OCI-LY1 (cell line): ENCODE measurements around the gene CACNA2D3.

Experiments used
- H2AFZ ChIP-seq: fragments of 200-600 bp; sonication (generic), shearing (Covaris generic); 2 replicates; pipeline ENCODE4 v1.6.0; 2014; ENCODE audit warnings: antibody characterized with exemption, mild to moderate bottlenecking, low read length
- H3F3A ChIP-seq: fragments of 200-600 bp; sonication (generic), shearing (Covaris generic); 2 replicates; pipeline ENCODE4 v1.6.0; 2014; ENCODE audit warnings: mild to moderate bottlenecking, antibody characterized with exemption, low read length, moderate library complexity; ENCODE audit not compliant: insufficient read depth
- H3K27ac ChIP-seq: fragments of 200-600 bp; sonication (generic); 2 replicates; pipeline ENCODE4 v1.5.1; 2014; ENCODE audit warnings: low read length, mixed run types, mild to moderate bottlenecking, low read depth; ENCODE audit not compliant: poor library complexity, severe bottlenecking
- H3K27me3 ChIP-seq: fragments of 200-600 bp; sonication (generic); 2 replicates; pipeline ENCODE4 v1.6.0; 2014; ENCODE audit warnings: antibody characterized with exemption, mild to moderate bottlenecking, low read length, moderate library complexity; ENCODE audit not compliant: insufficient read depth
- H3K36me3 ChIP-seq: fragments of 200-600 bp; sonication (generic); 2 replicates; pipeline ENCODE4 v1.6.1; 2014; ENCODE audit warnings: mild to moderate bottlenecking, antibody characterized with exemption, low read length, moderate library complexity, mixed read lengths; ENCODE audit not compliant: insufficient read depth
- H3K4me1 ChIP-seq: fragments of 200-600 bp; sonication (generic); 2 replicates; pipeline ENCODE4 v1.5.1; 2014; ENCODE audit warnings: mild to moderate bottlenecking, low read length, moderate library complexity; ENCODE audit not compliant: insufficient read depth, severe bottlenecking
- H3K4me2 ChIP-seq: fragments of 200-600 bp; sonication (generic), shearing (Covaris generic); 2 replicates; pipeline ENCODE4 v1.6.1; 2014; ENCODE audit warnings: low read length
- H3K4me3 ChIP-seq: fragments of 200-600 bp; sonication (generic); 2 replicates; pipeline ENCODE4 v1.5.1; 2014; ENCODE audit warnings: low read length, low read depth, mild to moderate bottlenecking, mixed read lengths; ENCODE audit not compliant: poor library complexity, severe bottlenecking
- H3K79me2 ChIP-seq: fragments of 200-600 bp; shearing (Covaris generic); 2 replicates; pipeline ENCODE4 v1.6.1; 2016; ENCODE audit warnings: mixed run types, low read length, mixed read lengths; ENCODE audit not compliant: insufficient read depth
- H3K9ac ChIP-seq: fragments of 200-600 bp; sonication (generic), shearing (Covaris generic); 2 replicates; pipeline ENCODE4 v1.6.1; 2014; ENCODE audit warnings: mild to moderate bottlenecking, low read length, mixed read lengths
- H3K9me2 ChIP-seq: fragments of 200-600 bp; sonication (generic), shearing (Covaris generic); 2 replicates; pipeline ENCODE4 v1.6.1; 2014; ENCODE audit warnings: low read depth, mild to moderate bottlenecking, low read length, mixed read lengths
- H3K9me3 ChIP-seq: fragments of 200-600 bp; shearing (Covaris generic); 2 replicates; pipeline ENCODE4 v1.6.1; 2014; ENCODE audit warnings: low read length, mixed read lengths
- H4K20me1 ChIP-seq: fragments of 200-600 bp; sonication (generic), shearing (Covaris generic); 2 replicates; pipeline ENCODE4 v1.6.0; 2016; ENCODE audit warnings: mild to moderate bottlenecking, low read length; ENCODE audit not compliant: insufficient read depth
- CTCF ChIP-seq: fragments of 200-600 bp; sonication (generic), shearing (Covaris generic); IDR thresholded peaks from 2 replicates; pipeline ENCODE4 v1.5.1; 2017; ENCODE audit warnings: mild to moderate bottlenecking, antibody characterized with exemption, low read length, moderate library complexity, mixed read lengths
- EZH2 ChIP-seq: fragments of 200-600 bp; sonication (generic), shearing (Covaris generic); IDR thresholded peaks from 2 replicates; pipeline ENCODE4 v1.8.0; 2017; ENCODE audit warnings: borderline replicate concordance, mixed run types, mild to moderate bottlenecking, antibody characterized with exemption, low read length, moderate library complexity, mixed read lengths

CACNA2D3 gene

GRCh38 chr3:54342676-54343075 is 220.3 kb downstream of the CACNA2D3 start:
- Histone ChIP-seq H3F3A (no peaks in the 10 kb centered on the region), H4K20me1 (no peaks in the 10 kb centered on the region), H2AFZ (no peak overlapping the region), H3K79me2 (no peaks in the 10 kb centered on the region), H3K4me3 (no peak overlapping the region), H3K9me2 (no peaks in the 10 kb centered on the region), H3K36me3 (no peaks in the 10 kb centered on the region), H3K27ac (no peak overlapping the region), H3K9me3 (no peaks in the 10 kb centered on the region), H3K27me3 (no peaks in the 10 kb centered on the region), H3K4me1 (no peaks in the 10 kb centered on the region), H3K4me2 (no peak overlapping the region), H3K9ac (no peak overlapping the region)
- TF ChIP-seq EZH2: no peak
- no peak for TF ChIP-seq CTCF

DNA sequence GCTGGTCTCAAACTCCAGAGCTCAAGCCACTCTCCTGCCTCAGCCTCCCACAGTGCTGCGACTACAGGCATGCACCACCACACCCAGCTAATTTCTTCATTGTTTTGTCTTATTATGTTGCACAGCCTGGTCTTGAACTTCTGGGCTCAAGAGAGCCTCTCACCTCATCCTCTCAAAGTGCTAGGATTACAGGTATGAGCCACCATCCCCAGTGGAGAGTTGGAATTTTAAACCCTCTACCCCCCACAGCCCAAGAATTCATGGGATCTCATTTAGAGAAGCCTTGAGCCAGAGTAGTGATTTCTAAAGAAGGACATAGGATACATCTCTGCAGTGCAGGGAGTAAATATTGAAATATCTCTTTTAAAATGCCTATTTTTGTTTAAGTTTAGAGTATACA is 221.1 kb downstream of the CACNA2D3 start:
- no peak overlapping the region for H3K4me2 ChIP-seq
- H3K4me3 ChIP-seq: no peak overlapping the region

DNA sequence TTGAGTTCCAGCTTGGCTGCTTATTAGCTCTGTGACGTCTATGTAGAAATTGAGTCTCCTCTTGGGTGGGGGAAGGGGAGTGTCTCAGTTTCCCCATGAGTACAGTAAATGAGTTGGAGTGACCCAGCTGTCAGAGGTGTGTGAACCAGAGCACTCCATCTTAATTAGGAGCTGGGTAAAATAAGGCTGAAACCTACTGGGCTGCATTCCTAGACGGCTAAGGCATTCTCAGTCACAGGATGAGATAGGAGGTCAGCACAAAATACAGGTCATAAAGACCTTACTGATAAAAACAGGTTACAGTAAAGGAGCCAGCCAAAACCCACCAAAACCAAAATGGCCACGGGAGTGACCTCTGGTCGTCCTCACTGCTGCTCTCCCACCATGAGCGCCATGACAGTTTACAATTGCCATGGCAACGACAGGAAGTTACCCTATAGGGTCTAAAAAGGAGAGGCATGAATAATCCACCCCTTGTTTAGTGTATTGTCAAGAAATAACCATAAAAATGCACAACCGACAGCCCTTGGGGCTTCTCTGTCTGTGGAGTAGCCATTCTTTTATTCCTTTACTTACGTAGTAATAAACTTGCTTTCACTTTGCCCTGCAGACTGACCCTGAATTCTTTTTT is 222.4 kb downstream of the CACNA2D3 start:
- H3K79me2 ChIP-seq: no peaks in the 10 kb centered on the region
- no peak overlapping the region for H3K4me2 ChIP-seq
- TF ChIP-seq CTCF: no peak
- no peak for TF ChIP-seq EZH2
- H3K4me3 ChIP-seq: no peak overlapping the region
- H4K20me1 ChIP-seq: no peaks in the 10 kb centered on the region
- no peaks in the 10 kb centered on the region for H3K36me3 ChIP-seq
- no peak overlapping the region for H3K27ac ChIP-seq
- H2AFZ ChIP-seq: no peak overlapping the region
- H3K9ac ChIP-seq: no peak overlapping the region
- no peaks in the 10 kb centered on the region for H3K9me2 ChIP-seq
- H3K27me3 ChIP-seq: no peaks in the 10 kb centered on the region
- H3F3A ChIP-seq: no peaks in the 10 kb centered on the region
- H3K9me3 ChIP-seq: no peaks in the 10 kb centered on the region
- no peaks in the 10 kb centered on the region for H3K4me1 ChIP-seq

More for the DNA sequence above, 221.1 kb downstream of the CACNA2D3 start:
- Histone ChIP-seq H3K9me2 (no peaks in the 10 kb centered on the region), H3F3A (no peaks in the 10 kb centered on the region), H3K36me3 (no peaks in the 10 kb centered on the region), H3K27me3 (no peaks in the 10 kb centered on the region), H4K20me1 (no peaks in the 10 kb centered on the region), H3K9me3 (no peaks in the 10 kb centered on the region), H2AFZ (no peak overlapping the region), H3K9ac (no peak overlapping the region), H3K79me2 (no peaks in the 10 kb centered on the region), H3K27ac (no peak overlapping the region), H3K4me1 (no peaks in the 10 kb centered on the region)
- no peak for TF ChIP-seq CTCF
- TF ChIP-seq EZH2: no peak
